ENCODE results near the gene PTPRG.

DNA sequence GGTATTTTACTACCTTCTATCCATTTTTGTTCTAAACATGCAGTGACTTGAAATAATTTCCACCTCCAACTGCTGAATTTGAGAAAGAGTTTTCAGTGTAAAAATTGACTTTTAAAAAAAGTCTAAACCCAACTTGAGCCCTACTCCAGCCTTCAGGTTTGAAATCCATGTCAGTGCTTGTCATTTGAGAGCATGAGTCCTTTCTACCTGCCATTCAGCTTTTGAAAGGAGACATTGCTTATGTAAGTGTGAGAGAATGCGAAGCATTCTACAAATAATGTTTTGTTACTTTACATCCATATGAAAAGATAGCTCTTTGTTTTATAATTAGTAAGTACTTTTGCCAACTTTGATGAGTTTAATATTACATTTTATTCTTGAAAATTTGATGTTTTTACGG, 329.2 kb downstream of the PTPRG start:
- TF ChIP-seq, protein P1, sequence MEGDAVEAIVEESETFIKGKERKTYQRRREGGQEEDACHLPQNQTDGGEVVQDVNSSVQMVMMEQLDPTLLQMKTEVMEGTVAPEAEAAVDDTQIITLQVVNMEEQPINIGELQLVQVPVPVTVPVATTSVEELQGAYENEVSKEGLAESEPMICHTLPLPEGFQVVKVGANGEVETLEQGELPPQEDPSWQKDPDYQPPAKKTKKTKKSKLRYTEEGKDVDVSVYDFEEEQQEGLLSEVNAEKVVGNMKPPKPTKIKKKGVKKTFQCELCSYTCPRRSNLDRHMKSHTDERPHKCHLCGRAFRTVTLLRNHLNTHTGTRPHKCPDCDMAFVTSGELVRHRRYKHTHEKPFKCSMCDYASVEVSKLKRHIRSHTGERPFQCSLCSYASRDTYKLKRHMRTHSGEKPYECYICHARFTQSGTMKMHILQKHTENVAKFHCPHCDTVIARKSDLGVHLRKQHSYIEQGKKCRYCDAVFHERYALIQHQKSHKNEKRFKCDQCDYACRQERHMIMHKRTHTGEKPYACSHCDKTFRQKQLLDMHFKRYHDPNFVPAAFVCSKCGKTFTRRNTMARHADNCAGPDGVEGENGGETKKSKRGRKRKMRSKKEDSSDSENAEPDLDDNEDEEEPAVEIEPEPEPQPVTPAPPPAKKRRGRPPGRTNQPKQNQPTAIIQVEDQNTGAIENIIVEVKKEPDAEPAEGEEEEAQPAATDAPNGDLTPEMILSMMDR (IDR thresholded peaks at IDR 0.05; ENCODE audit: extremely low read depth in 1 of 2, insufficient read depth in 1 of 2, low read depth in 1 of 2, low read length in 2 of 2) = no peak
- TF ChIP-seq MYC (IDR thresholded peaks at IDR 0.05; ENCODE audit: low read depth, low read length) = no peak
- no peak for TF ChIP-seq POLR2AphosphoS5 (IDR thresholded peaks at IDR 0.05; ENCODE audit: insufficient read depth, low read depth, low read length)
- TF ChIP-seq POLR2A (IDR thresholded peaks at IDR 0.05; ENCODE audit: low read depth, low read length) = no peak
- TF ChIP-seq EZH2 (IDR thresholded peaks at IDR 0.05; ENCODE audit: borderline replicate concordance, low read depth, low read length, severe bottlenecking) = no peak
